Neural cell (in vitro differentiated cells): ENCODE data around the gene OR13H1.

Experiments used
- CTCF ChIP-seq: fragments of 450-650 bp; IDR thresholded peaks from 2 replicates; pipeline ENCODE4 v1.5.1; 2014; ENCODE audit warnings: antibody characterized with exemption, mild to moderate bottlenecking, moderate library complexity; ENCODE audit not compliant: poor library complexity, severe bottlenecking
- EP300 ChIP-seq: fragments of 450-650 bp; conservative IDR thresholded peaks from 2 replicates; pipeline ENCODE4 v1.6.1; 2014; ENCODE audit warnings: antibody characterized with exemption, mild to moderate bottlenecking, moderate library complexity; ENCODE audit not compliant: poor library complexity, severe bottlenecking
- EZH2 ChIP-seq: fragments of 200-600, 300-800 bp; shearing (Covaris generic), sonication (generic); IDR thresholded peaks from 2 replicates; pipeline ENCODE4 v1.6.1; 2014; ENCODE audit warnings: antibody characterized with exemption, low read length, borderline replicate concordance, mild to moderate bottlenecking; ENCODE audit not compliant: insufficient read depth, poor library complexity, severe bottlenecking
- MXI1 ChIP-seq: fragments of 450-650 bp; conservative IDR thresholded peaks from 2 replicates; pipeline ENCODE4 v1.6.1; 2014; ENCODE audit warnings: antibody characterized with exemption, mild to moderate bottlenecking; ENCODE audit not compliant: poor library complexity, severe bottlenecking
- POLR2AphosphoS5 ChIP-seq: IDR thresholded peaks from 2 replicates; pipeline ENCODE4 v1.6.1; 2012
- RAD21 ChIP-seq: fragments of 450-650 bp; conservative IDR thresholded peaks from 2 replicates; pipeline ENCODE4 v1.6.1; 2014; ENCODE audit warnings: antibody characterized with exemption, mild to moderate bottlenecking, moderate library complexity
- TAF1 ChIP-seq: IDR thresholded peaks from 2 replicates; pipeline ENCODE4 v1.6.1; 2012; ENCODE audit warnings: low read depth

- TF ChIP-seq CTCF: no peak
- TF ChIP-seq POLR2AphosphoS5: no peak
- TF ChIP-seq EZH2: no peak
- no peak for TF ChIP-seq EP300
- TF ChIP-seq MXI1: no peak
- no peak for TF ChIP-seq TAF1
- no peak for TF ChIP-seq RAD21
Measured at GRCh38 chrX:131572372-131573014, 28.6 kb downstream of the OR13H1 start.
